GM19099 (cell line): Measurements from ENCODE around the gene PRKAG3.

Source experiments
- POLR2A ChIP-seq: IDR thresholded peaks from 3 replicates; pipeline ENCODE4 v1.6.1; 2011; ENCODE audit warnings: low read depth; ENCODE audit not compliant: insufficient read length; ENCODE audit errors: extremely low read depth

Gene PRKAG3

GRCh38 chr2:218857371-218858137 lies 26.0 kb upstream of the PRKAG3 start:
- no peak for TF ChIP-seq POLR2A

GRCh38 chr2:218856896-218857243 lies 25.3 kb upstream of the PRKAG3 start:
- no peak for TF ChIP-seq POLR2A

GRCh38 chr2:218856167-218856895 lies 24.7 kb upstream of the PRKAG3 start:
- TF ChIP-seq POLR2A, result no peak

- TF ChIP-seq POLR2A, result no peak
Measured at GRCh38 chr2:218855305-218856166, 23.9 kb upstream of the PRKAG3 start.

- TF ChIP-seq POLR2A, result no peak
Measured at GRCh38 chr2:218854860-218855259, 23.3 kb upstream of the PRKAG3 start.

GRCh38 chr2:218853766-218854165 lies 22.2 kb upstream of the PRKAG3 start:
- no peak for TF ChIP-seq POLR2A

GRCh38 chr2:218852911-218853667 lies 21.5 kb upstream of the PRKAG3 start:
- TF ChIP-seq POLR2A, result no peak

GRCh38 chr2:218851286-218851685 lies 19.7 kb upstream of the PRKAG3 start:
- no peak for TF ChIP-seq POLR2A

- no peak for TF ChIP-seq POLR2A
Measured at GRCh38 chr2:218850796-218851195, 19.2 kb upstream of the PRKAG3 start.

GRCh38 chr2:218849721-218850120 lies 18.1 kb upstream of the PRKAG3 start:
- no peak for TF ChIP-seq POLR2A

GRCh38 chr2:218839888-218840287 lies 8.3 kb upstream of the PRKAG3 start:
- no peak for TF ChIP-seq POLR2A

- no peak for TF ChIP-seq POLR2A
Measured at GRCh38 chr2:218839430-218839829, 7.8 kb upstream of the PRKAG3 start.

- TF ChIP-seq POLR2A, result no peak
Measured at GRCh38 chr2:218837495-218837894, 5.9 kb upstream of the PRKAG3 start.

GRCh38 chr2:218834685-218835084 lies 3.1 kb upstream of the PRKAG3 start:
- TF ChIP-seq POLR2A, result no peak
